ENCODE results near the gene TYMS. TPM values are rescaled to one million over a fixed set of nuclear protein-coding genes. Genes with fewer than 3 reads are reported as not detected.

Gene TYMS
- total and polyA plus RNA-seq, 9 of the 15 experiments (the other 6 are each of a cell fraction or from before 2014, with no cell fraction given), result 69.1 to 409 (median 175) TPM

GRCh38 chr18:615773-616172 is 41.7 kb upstream of the TYMS start (continued):
- TF ChIP-seq XRCC4 (IDR thresholded peaks at IDR 0.05; ENCODE audit: extremely low read depth, insufficient read depth, insufficient read length), result no peak
- TF ChIP-seq PTBP1 (IDR thresholded peaks at IDR 0.05; ENCODE audit: low read depth, low read length), result no peak
- TF ChIP-seq, protein P1, sequence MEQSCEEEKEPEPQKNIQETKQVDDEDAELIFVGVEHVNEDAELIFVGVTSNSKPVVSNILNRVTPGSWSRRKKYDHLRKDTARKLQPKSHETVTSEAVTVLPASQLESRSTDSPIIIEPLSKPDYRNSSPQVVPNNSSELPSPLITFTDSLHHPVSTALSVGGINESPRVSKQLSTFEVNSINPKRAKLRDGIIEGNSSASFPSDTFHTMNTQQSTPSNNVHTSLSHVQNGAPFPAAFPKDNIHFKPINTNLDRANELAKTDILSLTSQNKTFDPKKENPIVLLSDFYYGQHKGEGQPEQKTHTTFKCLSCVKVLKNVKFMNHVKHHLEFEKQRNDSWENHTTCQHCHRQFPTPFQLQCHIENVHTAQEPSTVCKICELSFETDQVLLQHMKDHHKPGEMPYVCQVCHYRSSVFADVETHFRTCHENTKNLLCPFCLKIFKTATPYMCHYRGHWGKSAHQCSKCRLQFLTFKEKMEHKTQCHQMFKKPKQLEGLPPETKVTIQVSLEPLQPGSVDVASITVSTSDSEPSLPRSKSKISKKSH (CRISPR knock-in tag; IDR thresholded peaks at IDR 0.05), result no peak
- TF ChIP-seq CBFA2T2 (conservative IDR thresholded peaks at IDR 0.05), result peak; percentile 36; the same call in 1 of the 2 replicates
- TF ChIP-seq ATF1 (CRISPR knock-in tag; IDR thresholded peaks at IDR 0.05), result no peak
- TF ChIP-seq ATF1 (tag; IDR thresholded peaks at IDR 0.05), result 0 out of 2 replicates have a peak, but pooled peaks have one; percentile 15
- TF ChIP-seq ZNF764 (CRISPR knock-in tag; IDR thresholded peaks at IDR 0.05; ENCODE audit: low read depth), result no peak
- TF ChIP-seq STAG1 (CRISPR knock-in tag; IDR thresholded peaks at IDR 0.05; ENCODE audit: borderline replicate concordance), result no peak
- TF ChIP-seq, protein P2, sequence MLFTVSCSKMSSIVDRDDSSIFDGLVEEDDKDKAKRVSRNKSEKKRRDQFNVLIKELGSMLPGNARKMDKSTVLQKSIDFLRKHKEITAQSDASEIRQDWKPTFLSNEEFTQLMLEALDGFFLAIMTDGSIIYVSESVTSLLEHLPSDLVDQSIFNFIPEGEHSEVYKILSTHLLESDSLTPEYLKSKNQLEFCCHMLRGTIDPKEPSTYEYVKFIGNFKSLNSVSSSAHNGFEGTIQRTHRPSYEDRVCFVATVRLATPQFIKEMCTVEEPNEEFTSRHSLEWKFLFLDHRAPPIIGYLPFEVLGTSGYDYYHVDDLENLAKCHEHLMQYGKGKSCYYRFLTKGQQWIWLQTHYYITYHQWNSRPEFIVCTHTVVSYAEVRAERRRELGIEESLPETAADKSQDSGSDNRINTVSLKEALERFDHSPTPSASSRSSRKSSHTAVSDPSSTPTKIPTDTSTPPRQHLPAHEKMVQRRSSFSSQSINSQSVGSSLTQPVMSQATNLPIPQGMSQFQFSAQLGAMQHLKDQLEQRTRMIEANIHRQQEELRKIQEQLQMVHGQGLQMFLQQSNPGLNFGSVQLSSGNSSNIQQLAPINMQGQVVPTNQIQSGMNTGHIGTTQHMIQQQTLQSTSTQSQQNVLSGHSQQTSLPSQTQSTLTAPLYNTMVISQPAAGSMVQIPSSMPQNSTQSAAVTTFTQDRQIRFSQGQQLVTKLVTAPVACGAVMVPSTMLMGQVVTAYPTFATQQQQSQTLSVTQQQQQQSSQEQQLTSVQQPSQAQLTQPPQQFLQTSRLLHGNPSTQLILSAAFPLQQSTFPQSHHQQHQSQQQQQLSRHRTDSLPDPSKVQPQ (CRISPR knock-in tag; IDR thresholded peaks at IDR 0.05; ENCODE audit: borderline replicate concordance), result no peak
- no peak for TF ChIP-seq RCOR1 (IDR thresholded peaks at IDR 0.05; ENCODE audit: borderline replicate concordance in 1 of 2, low read depth in 2 of 2, low read length in 2 of 2)
- 0 out of 2 replicates have a peak, but pooled peaks have one; percentile 46 for TF ChIP-seq ERF (CRISPR knock-in tag; IDR thresholded peaks at IDR 0.05)
- no peak for TF ChIP-seq ZNF76 (CRISPR knock-in tag; IDR thresholded peaks at IDR 0.05; ENCODE audit: borderline replicate concordance)
- TF ChIP-seq ASH1L (IDR thresholded peaks at IDR 0.05; ENCODE audit: borderline replicate concordance, low read depth, partially characterized antibody), result no peak
- TF ChIP-seq, protein P3, sequence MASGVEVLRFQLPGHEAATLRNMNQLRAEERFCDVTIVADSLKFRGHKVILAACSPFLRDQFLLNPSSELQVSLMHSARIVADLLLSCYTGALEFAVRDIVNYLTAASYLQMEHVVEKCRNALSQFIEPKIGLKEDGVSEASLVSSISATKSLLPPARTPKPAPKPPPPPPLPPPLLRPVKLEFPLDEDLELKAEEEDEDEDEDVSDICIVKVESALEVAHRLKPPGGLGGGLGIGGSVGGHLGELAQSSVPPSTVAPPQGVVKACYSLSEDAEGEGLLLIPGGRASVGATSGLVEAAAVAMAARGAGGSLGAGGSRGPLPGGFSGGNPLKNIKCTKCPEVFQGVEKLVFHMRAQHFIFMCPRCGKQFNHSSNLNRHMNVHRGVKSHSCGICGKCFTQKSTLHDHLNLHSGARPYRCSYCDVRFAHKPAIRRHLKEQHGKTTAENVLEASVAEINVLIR (CRISPR knock-in tag; IDR thresholded peaks at IDR 0.05), result no peak
- no peak for TF ChIP-seq ZNF766 (CRISPR knock-in tag; conservative IDR thresholded peaks at IDR 0.05)
